Renal pelvis (tissue), 4 donors: ENCODE measurements around the gene KIF21B. TPM values are rescaled to one million over a fixed set of nuclear protein-coding genes. Genes with fewer than 3 reads are reported as not detected.

Experiments used
- DNase-seq: peaks from one replicate; pipeline ENCODE4 v3.0.0-alpha.2; 2013
- polyA plus RNA-seq, 3 donors: library from polyadenylated mRNA; unstranded; fragments of 120-200 nt; gene quantifications; one replicate each; pipeline ENCODE4 v1.2.1, GENCODE V29; 2013; ENCODE audit not compliant: insufficient read length in 3 of 3

Gene KIF21B
- polyA plus RNA-seq, 3 donors, result 2.4 to 3.2 (median 2.9) TPM

GRCh38 chr1:201020721-201021629 lies 2.5 kb downstream of the KIF21B start:
- no peak for DNase-seq

- no peak for DNase-seq
Observed at GRCh38 chr1:201020040-201020591, 3.4 kb downstream of the KIF21B start.

- no peak for DNase-seq
Observed at GRCh38 chr1:201019321-201019977, 4.1 kb downstream of the KIF21B start.

GRCh38 chr1:201017828-201018163 lies 5.7 kb downstream of the KIF21B start:
- no peak for DNase-seq

- no peak for DNase-seq
Observed at GRCh38 chr1:201016943-201017827, 6.3 kb downstream of the KIF21B start.

- no peak for DNase-seq
Observed at GRCh38 chr1:201016211-201016651, 7.3 kb downstream of the KIF21B start.

- no peak for DNase-seq
Observed at GRCh38 chr1:201015551-201016091, 7.9 kb downstream of the KIF21B start.

- no peak for DNase-seq
Observed at GRCh38 chr1:201014816-201015200, 8.7 kb downstream of the KIF21B start.

- no peak for DNase-seq
Observed at GRCh38 chr1:201013991-201014815, 9.3 kb downstream of the KIF21B start.

GRCh38 chr1:201013031-201013485 lies 10.5 kb downstream of the KIF21B start:
- DNase-seq, result no peak

- DNase-seq, result no peak
Observed at GRCh38 chr1:201011616-201012015, 11.9 kb downstream of the KIF21B start.

GRCh38 chr1:201009962-201010645 lies 13.4 kb downstream of the KIF21B start:
- DNase-seq, result no peak

- DNase-seq, result no peak
Observed at GRCh38 chr1:201008666-201009360, 14.7 kb downstream of the KIF21B start.

- DNase-seq, result no peak
Observed at GRCh38 chr1:201007481-201007880, 16.0 kb downstream of the KIF21B start.

- DNase-seq, result no peak
Observed at GRCh38 chr1:201006450-201006849, 17.1 kb downstream of the KIF21B start.

- DNase-seq, result no peak
Observed at GRCh38 chr1:201004732-201005131, 18.8 kb downstream of the KIF21B start.

- DNase-seq, result no peak
Observed at GRCh38 chr1:201004154-201004553, 19.4 kb downstream of the KIF21B start.

GRCh38 chr1:201002510-201002909 lies 21.0 kb downstream of the KIF21B start:
- DNase-seq, result no peak

GRCh38 chr1:201001962-201002361 lies 21.6 kb downstream of the KIF21B start:
- no peak for DNase-seq
